A673 (cell line): ENCODE results near the gene NACC2. TPM values are rescaled to one million over a fixed set of nuclear protein-coding genes. Genes with fewer than 3 reads are reported as not detected.
A peak's percentile ranks its signal among the peaks of the same experiment; 100 is the strongest.

Experiments
- BruUV-seq: library from RNA; stranded (reverse); fragments of 400-500 nt; replicated peaks from 2 replicates; lab custom pipeline; 2021; lab: Mats Ljungman, UMichigan
- CTCF ChIA-PET: fragments of 300-600 bp; sonication (Branson Sonifier 250); formaldehyde crosslinking; loops from one replicate; lab custom pipeline; 2022; ENCODE audit warnings: antibody characterized with exemption; lab: Charles Lee
- POLR2A ChIA-PET: fragments of 300-600 bp; sonication (Branson Sonifier 250); formaldehyde crosslinking; loops from one replicate; lab custom pipeline; 2022; ENCODE audit warnings: antibody characterized with exemption; ENCODE audit not compliant: low non-redundant PET; lab: Charles Lee
- DNase-seq: peaks from one replicate; pipeline ENCODE4 v3.0.0-alpha.2; 2015; ENCODE audit warnings: low spot score
- H3K27ac ChIP-seq: fragments of 200-600 bp; sonication (generic); 2 replicates; pipeline ENCODE4 v1.5.1; 2016; ENCODE audit warnings: mixed run types, low read depth, mild to moderate bottlenecking, mixed read lengths, antibody characterized with exemption, low read length; ENCODE audit not compliant: poor library complexity, severe bottlenecking
- H3K27me3 ChIP-seq: fragments of 200-600 bp; sonication (generic); replicated peaks from 2 replicates; pipeline ENCODE4 v1.6.1; 2017; ENCODE audit warnings: mixed run types, low read depth, mild to moderate bottlenecking, mixed read lengths, antibody characterized with exemption, low read length; ENCODE audit not compliant: insufficient read depth, poor library complexity
- H3K36me3 ChIP-seq: fragments of 200-600 bp; sonication (generic); 2 replicates; pipeline ENCODE4 v1.6.1; 2016; ENCODE audit warnings: mixed run types, mild to moderate bottlenecking, mixed read lengths, antibody characterized with exemption, low read length; ENCODE audit not compliant: insufficient read depth, poor library complexity, severe bottlenecking
- H3K4me1 ChIP-seq: fragments of 200-600 bp; sonication (generic); 2 replicates; pipeline ENCODE4 v1.6.1; 2017; ENCODE audit warnings: mixed run types, mild to moderate bottlenecking, mixed read lengths, antibody characterized with exemption, low read length; ENCODE audit not compliant: insufficient read depth, poor library complexity, severe bottlenecking
- H3K4me3 ChIP-seq: fragments of 200-600 bp; sonication (generic); 2 replicates; pipeline ENCODE4 v1.5.1; 2016; ENCODE audit warnings: low read depth, mixed run types, mild to moderate bottlenecking, mixed read lengths, low read length; ENCODE audit not compliant: poor library complexity, severe bottlenecking
- H3K9me3 ChIP-seq: fragments of 200-600 bp; sonication (generic); 2 replicates; pipeline ENCODE4 v1.6.1; 2016; ENCODE audit warnings: mixed run types, low read depth, mild to moderate bottlenecking, mixed read lengths, antibody characterized with exemption, low read length; ENCODE audit not compliant: poor library complexity, severe bottlenecking
- CTCF ChIP-seq: fragments of 300-800, 200-600 bp; sonication (generic); conservative IDR thresholded peaks from 2 replicates; pipeline ENCODE4 v1.5.1; 2017; ENCODE audit warnings: low read depth, mild to moderate bottlenecking, antibody characterized with exemption, low read length, moderate library complexity, mixed read lengths
- EZH2 ChIP-seq: fragments of 200-600 bp; sonication (generic); IDR thresholded peaks from 2 replicates; pipeline ENCODE4 v1.6.1; 2017; ENCODE audit warnings: borderline replicate concordance, low read depth, mild to moderate bottlenecking, mixed read lengths, antibody characterized with exemption, low read length; ENCODE audit not compliant: poor library complexity, severe bottlenecking
- intact Hi-C: fragments of 100-400 bp; cut with micrococcal nuclease; formaldehyde crosslinking; loops from one replicate; pipeline ENCODE4 v1.10.0; 2022; ENCODE audit not compliant: unreplicated experiment
- total RNA-seq: library from RNA; stranded (reverse); gene quantifications from 2 replicates; pipeline ENCODE4 v1.2.3, GENCODE V29; 2021

The NACC2 gene
- total RNA-seq, 1 experiment from 2014 or later: 19.5 TPM

- POLR2A ChIA-PET: no interaction called here
- intact Hi-C loops: no loop called here
- TF ChIP-seq CTCF (no peak), EZH2 (no peak)
- no peak overlapping the region for H3K4me3 ChIP-seq
- BruUV-seq: no TSS peak
- no peaks in the 10 kb centered on the region for H3K27me3 ChIP-seq
- H3K4me1 ChIP-seq: peaks cover 74% of the 10 kb centered on the region
- no peak for DNase-seq
- CTCF ChIA-PET: no interaction called here
- H3K9me3 ChIP-seq: no peaks in the 10 kb centered on the region
- peak overlapping the region; percentile 92 for H3K27ac ChIP-seq
- no peaks in the 10 kb centered on the region for H3K36me3 ChIP-seq
Measured at GRCh38 chr9:136107155-136107952, 12.3 kb upstream of the NACC2 start.

GRCh38 chr9:136105398-136106135 lies 10.5 kb upstream of the NACC2 start:
- Histone ChIP-seq H3K4me3 (no peak overlapping the region), H3K27ac (no peak overlapping the region), H3K27me3 (no peaks in the 10 kb centered on the region), H3K36me3 (no peaks in the 10 kb centered on the region), H3K9me3 (no peaks in the 10 kb centered on the region), H3K4me1 (peaks cover 64% of the 10 kb centered on the region)
- no TSS peak for BruUV-seq
- POLR2A ChIA-PET: interaction anchor here (0.6 kb wide), 1 partner anchor 20 kb away, joined by 5 read pairs; no protein-coding TSS in a partner anchor
- TF ChIP-seq CTCF: no peak
- TF ChIP-seq EZH2: no peak
- intact Hi-C loops: no loop called here
- CTCF ChIA-PET: no interaction called here
- peak; percentile 65 for DNase-seq

- no peak for DNase-seq
- intact Hi-C loops: no loop called here
- peaks cover 61% of the 10 kb centered on the region for H3K4me1 ChIP-seq
- H3K27me3 ChIP-seq: no peaks in the 10 kb centered on the region
- H3K9me3 ChIP-seq: no peaks in the 10 kb centered on the region
- no peak overlapping the region for H3K27ac ChIP-seq
- H3K4me3 ChIP-seq: no peak overlapping the region
- ChIA-PET CTCF (no interaction called here), POLR2A (interaction anchor here (0.6 kb wide), 1 partner anchor 15 kb away, joined by 5 read pairs; no protein-coding TSS in a partner anchor)
- TF ChIP-seq CTCF (no peak), EZH2 (no peak)
- no peaks in the 10 kb centered on the region for H3K36me3 ChIP-seq
- no TSS peak for BruUV-seq
Measured at GRCh38 chr9:136104916-136105315, 9.8 kb upstream of the NACC2 start.
